GM18526 (cell line): ENCODE data around the gene BCAS3.

Source experiments
- POLR2A ChIP-seq: IDR thresholded peaks from 3 replicates; pipeline ENCODE4 v1.6.1; 2011; ENCODE audit not compliant: insufficient read length; ENCODE audit errors: extremely low read depth

The BCAS3 gene

GRCh38 chr17:61072648-61073047, 395.0 kb downstream of the BCAS3 start:
- TF ChIP-seq POLR2A, result no peak

- no peak for TF ChIP-seq POLR2A
Observed at GRCh38 chr17:61073131-61073530, 395.5 kb downstream of the BCAS3 start.

- TF ChIP-seq POLR2A, result no peak
Observed at GRCh38 chr17:61073799-61074513, 396.3 kb downstream of the BCAS3 start.

GRCh38 chr17:61075988-61076387, 398.3 kb downstream of the BCAS3 start:
- TF ChIP-seq POLR2A, result no peak

GRCh38 chr17:61076621-61077031, 399.0 kb downstream of the BCAS3 start:
- no peak for TF ChIP-seq POLR2A

- TF ChIP-seq POLR2A, result no peak
Observed at GRCh38 chr17:61081959-61082358, 404.3 kb downstream of the BCAS3 start.

- TF ChIP-seq POLR2A, result no peak
Observed at GRCh38 chr17:61084260-61084659, 406.6 kb downstream of the BCAS3 start.

GRCh38 chr17:61087024-61087423, 409.4 kb downstream of the BCAS3 start:
- TF ChIP-seq POLR2A, result no peak

- TF ChIP-seq POLR2A, result no peak
Observed at GRCh38 chr17:61088556-61088955, 410.9 kb downstream of the BCAS3 start.

- TF ChIP-seq POLR2A, result no peak
Observed at GRCh38 chr17:61091096-61091495, 413.4 kb downstream of the BCAS3 start.

GRCh38 chr17:61097781-61098180, 420.1 kb downstream of the BCAS3 start:
- no peak for TF ChIP-seq POLR2A

GRCh38 chr17:61106354-61106753, 428.7 kb downstream of the BCAS3 start:
- TF ChIP-seq POLR2A, result no peak

- no peak for TF ChIP-seq POLR2A
Observed at GRCh38 chr17:61116577-61116976, 438.9 kb downstream of the BCAS3 start.

- TF ChIP-seq POLR2A, result no peak
Observed at GRCh38 chr17:61117983-61118382, 440.3 kb downstream of the BCAS3 start.

GRCh38 chr17:61118871-61119270, 441.2 kb downstream of the BCAS3 start:
- TF ChIP-seq POLR2A, result no peak

GRCh38 chr17:61122326-61122913, 444.8 kb downstream of the BCAS3 start:
- no peak for TF ChIP-seq POLR2A

GRCh38 chr17:61124562-61124961, 446.9 kb downstream of the BCAS3 start:
- TF ChIP-seq POLR2A, result no peak

- no peak for TF ChIP-seq POLR2A
Observed at GRCh38 chr17:61126473-61127249, 449.0 kb downstream of the BCAS3 start.
